ENCODE data around the gene FOXP1.

DNA sequence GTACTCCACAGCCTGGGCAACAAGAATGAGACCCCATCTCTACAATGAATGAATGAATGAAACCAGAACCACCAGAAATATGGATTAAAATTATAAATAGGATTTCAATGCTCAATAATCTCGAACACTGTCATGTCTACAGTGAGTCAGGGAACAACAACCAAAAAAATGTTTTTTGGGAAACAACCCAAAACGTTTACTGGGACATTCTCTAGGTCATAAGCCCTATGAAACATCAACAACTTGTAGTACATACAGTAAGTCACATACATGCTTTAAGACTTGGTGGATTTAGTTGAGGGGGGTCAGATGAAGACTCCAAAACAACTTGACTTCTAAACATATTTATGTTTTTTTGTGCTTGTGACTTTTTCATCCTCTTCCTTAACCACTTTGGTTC lies 511.2 kb downstream of the FOXP1 start:
- TF ChIP-seq, protein P1, sequence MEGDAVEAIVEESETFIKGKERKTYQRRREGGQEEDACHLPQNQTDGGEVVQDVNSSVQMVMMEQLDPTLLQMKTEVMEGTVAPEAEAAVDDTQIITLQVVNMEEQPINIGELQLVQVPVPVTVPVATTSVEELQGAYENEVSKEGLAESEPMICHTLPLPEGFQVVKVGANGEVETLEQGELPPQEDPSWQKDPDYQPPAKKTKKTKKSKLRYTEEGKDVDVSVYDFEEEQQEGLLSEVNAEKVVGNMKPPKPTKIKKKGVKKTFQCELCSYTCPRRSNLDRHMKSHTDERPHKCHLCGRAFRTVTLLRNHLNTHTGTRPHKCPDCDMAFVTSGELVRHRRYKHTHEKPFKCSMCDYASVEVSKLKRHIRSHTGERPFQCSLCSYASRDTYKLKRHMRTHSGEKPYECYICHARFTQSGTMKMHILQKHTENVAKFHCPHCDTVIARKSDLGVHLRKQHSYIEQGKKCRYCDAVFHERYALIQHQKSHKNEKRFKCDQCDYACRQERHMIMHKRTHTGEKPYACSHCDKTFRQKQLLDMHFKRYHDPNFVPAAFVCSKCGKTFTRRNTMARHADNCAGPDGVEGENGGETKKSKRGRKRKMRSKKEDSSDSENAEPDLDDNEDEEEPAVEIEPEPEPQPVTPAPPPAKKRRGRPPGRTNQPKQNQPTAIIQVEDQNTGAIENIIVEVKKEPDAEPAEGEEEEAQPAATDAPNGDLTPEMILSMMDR (IDR thresholded peaks at IDR 0.05): no peak
- TF ChIP-seq EZH2phosphoT487 (IDR thresholded peaks at IDR 0.05) (no peak), EZH2 (IDR thresholded peaks at IDR 0.05) (no peak)

All from neural progenitor cell (in vitro differentiated cells).